Cardiac muscle cell (in vitro differentiated cells and primary cell): ENCODE measurements around the gene EME2. TPM values are rescaled to one million over a fixed set of nuclear protein-coding genes. Genes with fewer than 3 reads are reported as not detected.

ENCODE experiments used
- DNase-seq, 2 donors: peaks; one replicate each; pipeline versions ENCODE4 v3.0.0 to v3.0.0-alpha.2; 2010 to 2017; ENCODE audit warnings: low read depth in 1 of 2, low spot score in 1 of 2
- H3K27ac ChIP-seq: fragments of 200-600 bp; sonication (generic); 2 replicates; pipeline ENCODE4 v1.5.1; 2016
- H3K27me3 ChIP-seq: fragments of 200-600 bp; sonication (generic); 2 replicates; pipeline ENCODE4 v1.6.0; 2016; ENCODE audit warnings: control low read depth
- H3K36me3 ChIP-seq: fragments of 200-600 bp; sonication (generic); 2 replicates; pipeline ENCODE4 v1.5.1; 2016; ENCODE audit warnings: control low read depth
- H3K4me1 ChIP-seq: fragments of 200-600 bp; sonication (generic); 2 replicates; pipeline ENCODE4 v1.8.1; 2017; ENCODE audit warnings: low read depth, mild to moderate bottlenecking, mixed run types
- H3K4me3 ChIP-seq: fragments of 200-600 bp; sonication (generic); 2 replicates; pipeline ENCODE4 v1.5.1; 2016; ENCODE audit warnings: mild to moderate bottlenecking
- H3K9me3 ChIP-seq: fragments of 200-600 bp; sonication (generic); 2 replicates; pipeline ENCODE4 v1.5.1; 2017; ENCODE audit warnings: low read depth, mild to moderate bottlenecking, control low read depth
- CTCF ChIP-seq: IDR thresholded peaks from 2 replicates; pipeline ENCODE4 v1.5.1; 2012; ENCODE audit warnings: low read depth, mild to moderate bottlenecking, low read length
- polyA plus RNA-seq: library from polyadenylated mRNA; unstranded; fragments of >200 nt; fragmentation: Nextera tagmentation; extraction: Ambion mirVana; gene quantifications from 2 replicates; pipeline ENCODE4 v1.2.1, GENCODE V29; 2016
- total RNA-seq: library from RNA; depleted of rRNA; stranded (reverse); fragments of >200 nt; gene quantifications from 2 replicates; pipeline ENCODE4 v1.2.3, GENCODE V29; 2016

EME2 gene
- total and polyA plus RNA-seq, 2 experiments from 2014 or later = 18.7 to 19.3 TPM

- Histone ChIP-seq H3K4me3 (no peak overlapping the region), H3K27me3 (no peaks in the 10 kb centered on the region), H3K36me3 (peaks cover 6% of the 10 kb centered on the region), H3K9me3 (no peaks in the 10 kb centered on the region), H3K27ac (no peak overlapping the region), H3K4me1 (no peaks in the 10 kb centered on the region)
- no peak for DNase-seq
- TF ChIP-seq CTCF = no peak
Observed at GRCh38 chr16:1786242-1787055, 13.8 kb downstream of the EME2 start.

- Histone ChIP-seq H3K27me3 (no peaks in the 10 kb centered on the region), H3K4me3 (no peak overlapping the region), H3K36me3 (peaks cover 6% of the 10 kb centered on the region), H3K27ac (no peak overlapping the region), H3K4me1 (no peaks in the 10 kb centered on the region), H3K9me3 (no peaks in the 10 kb centered on the region)
- no peak for TF ChIP-seq CTCF
- DNase-seq = no peak
Observed at GRCh38 chr16:1787056-1787321, 14.4 kb downstream of the EME2 start.

GRCh38 chr16:1787322-1788094 is 14.9 kb downstream of the EME2 start:
- Histone ChIP-seq H3K4me3 (no peak overlapping the region), H3K4me1 (no peaks in the 10 kb centered on the region), H3K27me3 (no peaks in the 10 kb centered on the region), H3K27ac (no peak overlapping the region), H3K9me3 (no peaks in the 10 kb centered on the region), H3K36me3 (peaks cover 6% of the 10 kb centered on the region)
- TF ChIP-seq CTCF = no peak
- no peak for DNase-seq

GRCh38 chr16:1788095-1788707 is 15.6 kb downstream of the EME2 start:
- H3K36me3 ChIP-seq = peaks cover 6% of the 10 kb centered on the region

GRCh38 chr16:1788708-1789100 is 16.1 kb downstream of the EME2 start:
- Histone ChIP-seq H3K4me1 (no peaks in the 10 kb centered on the region), H3K27me3 (no peaks in the 10 kb centered on the region), H3K4me3 (no peak overlapping the region), H3K36me3 (peaks cover 6% of the 10 kb centered on the region), H3K27ac (no peak overlapping the region), H3K9me3 (no peaks in the 10 kb centered on the region)
- no peak for DNase-seq
- TF ChIP-seq CTCF = no peak

More at GRCh38 chr16:1788095-1788707, 15.6 kb downstream of the EME2 start:
- no peak for DNase-seq
- no peak for TF ChIP-seq CTCF
- H3K27me3 ChIP-seq = no peaks in the 10 kb centered on the region
- H3K9me3 ChIP-seq = no peaks in the 10 kb centered on the region
- H3K27ac ChIP-seq = no peak overlapping the region
- no peaks in the 10 kb centered on the region for H3K4me1 ChIP-seq
- no peak overlapping the region for H3K4me3 ChIP-seq
